GM23338 (cell line): ENCODE measurements around the gene PTPRB.

Source experiments
- POLR2AphosphoS5 ChIP-seq: IDR thresholded peaks from 2 replicates; pipeline ENCODE4 v1.6.1; 2016; ENCODE audit warnings: antibody characterized with exemption, low read depth
- TF ChIP-seq, protein P1 (sequence below), 2 experiments: fragments of 200-600 bp in 1 of 2; sonication (generic) in 1 of 2; conservative IDR thresholded peaks; 2 replicates each; pipeline versions ENCODE4 v1.5.1 to v1.6.1; 2016 to 2017; ENCODE audit warnings: antibody characterized with exemption in 2 of 2, low read depth in 2 of 2, mild to moderate bottlenecking in 2 of 2, moderate library complexity in 1 of 2

GRCh38 chr12:70607107-70607506, 30.1 kb downstream of the PTPRB start:
- TF ChIP-seq POLR2AphosphoS5, result no peak
- TF ChIP-seq, protein P1, sequence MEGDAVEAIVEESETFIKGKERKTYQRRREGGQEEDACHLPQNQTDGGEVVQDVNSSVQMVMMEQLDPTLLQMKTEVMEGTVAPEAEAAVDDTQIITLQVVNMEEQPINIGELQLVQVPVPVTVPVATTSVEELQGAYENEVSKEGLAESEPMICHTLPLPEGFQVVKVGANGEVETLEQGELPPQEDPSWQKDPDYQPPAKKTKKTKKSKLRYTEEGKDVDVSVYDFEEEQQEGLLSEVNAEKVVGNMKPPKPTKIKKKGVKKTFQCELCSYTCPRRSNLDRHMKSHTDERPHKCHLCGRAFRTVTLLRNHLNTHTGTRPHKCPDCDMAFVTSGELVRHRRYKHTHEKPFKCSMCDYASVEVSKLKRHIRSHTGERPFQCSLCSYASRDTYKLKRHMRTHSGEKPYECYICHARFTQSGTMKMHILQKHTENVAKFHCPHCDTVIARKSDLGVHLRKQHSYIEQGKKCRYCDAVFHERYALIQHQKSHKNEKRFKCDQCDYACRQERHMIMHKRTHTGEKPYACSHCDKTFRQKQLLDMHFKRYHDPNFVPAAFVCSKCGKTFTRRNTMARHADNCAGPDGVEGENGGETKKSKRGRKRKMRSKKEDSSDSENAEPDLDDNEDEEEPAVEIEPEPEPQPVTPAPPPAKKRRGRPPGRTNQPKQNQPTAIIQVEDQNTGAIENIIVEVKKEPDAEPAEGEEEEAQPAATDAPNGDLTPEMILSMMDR (conservative IDR thresholded peaks at IDR 0.05; ENCODE audit: low read depth in 2 of 2), result no peak
